ENCODE measurements around the gene TRIM44.

TRIM44 gene

GRCh38 chr11:35787626-35788025 lies 125.1 kb downstream of the TRIM44 start:
- no peak for DNase-seq (ENCODE audit: low read depth in 2 of 2)

GRCh38 chr11:35791088-35791958 lies 128.7 kb downstream of the TRIM44 start:
- no peak for DNase-seq (ENCODE audit: low read depth in 2 of 2)

GRCh38 chr11:35792148-35792845 lies 129.7 kb downstream of the TRIM44 start:
- no peak for DNase-seq (ENCODE audit: low read depth in 2 of 2)

GRCh38 chr11:35792846-35793192 lies 130.2 kb downstream of the TRIM44 start:
- DNase-seq (ENCODE audit: low read depth in 2 of 2) = no peak

- DNase-seq (ENCODE audit: low read depth in 2 of 2) = no peak
Measured at GRCh38 chr11:35794333-35794732, 131.8 kb downstream of the TRIM44 start.

- DNase-seq (ENCODE audit: low read depth in 2 of 2) = no peak
Measured at GRCh38 chr11:35794850-35795249, 132.3 kb downstream of the TRIM44 start.

- no peak for DNase-seq (ENCODE audit: low read depth in 2 of 2)
Measured at GRCh38 chr11:35796562-35796961, 134.0 kb downstream of the TRIM44 start.

GRCh38 chr11:35798423-35798822 lies 135.8 kb downstream of the TRIM44 start:
- DNase-seq (ENCODE audit: low read depth in 2 of 2) = no peak

GRCh38 chr11:35798983-35799382 lies 136.4 kb downstream of the TRIM44 start:
- no peak for DNase-seq (ENCODE audit: low read depth in 2 of 2)

- no peak for DNase-seq (ENCODE audit: low read depth in 2 of 2)
Measured at GRCh38 chr11:35799655-35800054, 137.1 kb downstream of the TRIM44 start.

GRCh38 chr11:35800970-35801953 lies 138.7 kb downstream of the TRIM44 start:
- no peak for DNase-seq (ENCODE audit: low read depth in 2 of 2)

GRCh38 chr11:35802221-35802620 lies 139.6 kb downstream of the TRIM44 start:
- DNase-seq (ENCODE audit: low read depth in 2 of 2) = no peak

GRCh38 chr11:35802672-35803071 lies 140.1 kb downstream of the TRIM44 start:
- DNase-seq (ENCODE audit: low read depth in 2 of 2) = no peak

- DNase-seq (ENCODE audit: low read depth in 2 of 2) = no peak
Measured at GRCh38 chr11:35803115-35803514, 140.5 kb downstream of the TRIM44 start.

- no peak for DNase-seq (ENCODE audit: low read depth in 2 of 2)
Measured at GRCh38 chr11:35804451-35805040, 142.0 kb downstream of the TRIM44 start.

- no peak for DNase-seq (ENCODE audit: low read depth in 2 of 2)
Measured at GRCh38 chr11:35809561-35809960, 147.0 kb downstream of the TRIM44 start.

- no peak for DNase-seq (ENCODE audit: low read depth in 2 of 2)
Measured at GRCh38 chr11:35810045-35810645, 147.6 kb downstream of the TRIM44 start.

GRCh38 chr11:35811783-35812182 lies 149.2 kb downstream of the TRIM44 start:
- no peak for DNase-seq (ENCODE audit: low read depth in 2 of 2)

GRCh38 chr11:35812828-35813227 lies 150.3 kb downstream of the TRIM44 start:
- DNase-seq (ENCODE audit: low read depth in 2 of 2) = no peak

GRCh38 chr11:35814081-35814695 lies 151.6 kb downstream of the TRIM44 start:
- no peak for DNase-seq (ENCODE audit: low read depth in 2 of 2)

Data from activated CD8-positive, alpha-beta memory T cell treated with anti-CD3 and anti-CD28 coated beads for 4 hours (primary cell).